Measurements from ENCODE around the gene CLDN4. TPM values are rescaled to one million over a fixed set of nuclear protein-coding genes. Genes with fewer than 3 reads are reported as not detected.

The CLDN4 gene
- total RNA-seq, 1 experiment from 2014 or later, result 1.6 TPM

Other genes with a start within 250 kb of the CLDN4 start
- not detected in 2 replicates for gene MLXIPL, start 206.5 kb upstream of the CLDN4 start, total RNA-seq (2014; rRNA removed; shearing (Covaris generic))
- gene VPS37D, start 163.2 kb upstream of the CLDN4 start, total RNA-seq (2014; rRNA removed; shearing (Covaris generic)), result 8.3 and 9.8 TPM in 2 replicates
- 12.4 and 19.6 TPM in 2 replicates for gene DNAJC30, start 147.5 kb upstream of the CLDN4 start, total RNA-seq (2014; rRNA removed; shearing (Covaris generic))
- gene BUD23, start 147.4 kb upstream of the CLDN4 start, total RNA-seq (2014; rRNA removed; shearing (Covaris generic)), result 203 and 204 TPM in 2 replicates
- gene STX1A, start 111.3 kb upstream of the CLDN4 start, total RNA-seq (2014; rRNA removed; shearing (Covaris generic)), result 2.5 and 6.5 TPM in 2 replicates
- 34.2 and 41.1 TPM in 2 replicates for gene ABHD11, start 92.2 kb upstream of the CLDN4 start, total RNA-seq (2014; rRNA removed; shearing (Covaris generic))
- gene CLDN3, start 60.7 kb upstream of the CLDN4 start, total RNA-seq (2014; rRNA removed; shearing (Covaris generic)), result not detected in 2 replicates
- gene METTL27, start 11.5 kb downstream of the CLDN4 start, total RNA-seq (2014; rRNA removed; shearing (Covaris generic)), result not detected in 2 replicates
- gene TMEM270, start 30.2 kb downstream of the CLDN4 start, total RNA-seq (2014; rRNA removed; shearing (Covaris generic)), result not detected in 2 replicates
- 0.20 TPM in 1 of 2 replicates, not detected in the other for gene ELN, start 197.2 kb downstream of the CLDN4 start, total RNA-seq (2014; rRNA removed; shearing (Covaris generic))